WI38 (cell line): ENCODE data around the gene CHIT1.

ENCODE experiments used
- H3K4me3 ChIP-seq: 2 replicates; pipeline ENCODE4 v1.5.1; 2011; ENCODE audit warnings: low read depth, mild to moderate bottlenecking, control low read depth, low read length
- TF ChIP-seq, protein P1 (sequence below): IDR thresholded peaks from 2 replicates; pipeline ENCODE4 v1.5.1; 2012; ENCODE audit warnings: low read depth, mild to moderate bottlenecking, control low read depth, low read length

The CHIT1 gene

DNA sequence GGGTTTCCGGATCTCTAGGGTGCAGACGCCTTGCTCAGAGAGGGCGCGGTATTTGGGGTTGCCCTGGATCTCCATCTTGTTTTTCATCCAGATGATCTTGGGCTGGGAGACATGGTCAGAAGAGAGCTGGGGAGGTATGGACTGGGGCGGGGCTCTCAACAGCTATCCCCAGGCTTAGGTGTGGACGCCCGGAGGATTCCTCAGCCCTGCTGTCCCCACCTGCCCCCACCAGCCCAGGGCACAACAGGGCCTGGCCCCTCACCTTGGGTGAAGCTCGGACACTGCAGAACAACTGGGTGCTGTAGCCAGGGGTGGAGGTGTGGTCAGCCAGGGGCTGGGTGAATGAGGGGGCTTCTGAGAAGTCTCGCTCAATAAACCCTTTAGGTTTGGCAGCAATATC lies 60.5 kb downstream of the CHIT1 start:
- no peak overlapping the region for H3K4me3 ChIP-seq
- TF ChIP-seq, protein P1, sequence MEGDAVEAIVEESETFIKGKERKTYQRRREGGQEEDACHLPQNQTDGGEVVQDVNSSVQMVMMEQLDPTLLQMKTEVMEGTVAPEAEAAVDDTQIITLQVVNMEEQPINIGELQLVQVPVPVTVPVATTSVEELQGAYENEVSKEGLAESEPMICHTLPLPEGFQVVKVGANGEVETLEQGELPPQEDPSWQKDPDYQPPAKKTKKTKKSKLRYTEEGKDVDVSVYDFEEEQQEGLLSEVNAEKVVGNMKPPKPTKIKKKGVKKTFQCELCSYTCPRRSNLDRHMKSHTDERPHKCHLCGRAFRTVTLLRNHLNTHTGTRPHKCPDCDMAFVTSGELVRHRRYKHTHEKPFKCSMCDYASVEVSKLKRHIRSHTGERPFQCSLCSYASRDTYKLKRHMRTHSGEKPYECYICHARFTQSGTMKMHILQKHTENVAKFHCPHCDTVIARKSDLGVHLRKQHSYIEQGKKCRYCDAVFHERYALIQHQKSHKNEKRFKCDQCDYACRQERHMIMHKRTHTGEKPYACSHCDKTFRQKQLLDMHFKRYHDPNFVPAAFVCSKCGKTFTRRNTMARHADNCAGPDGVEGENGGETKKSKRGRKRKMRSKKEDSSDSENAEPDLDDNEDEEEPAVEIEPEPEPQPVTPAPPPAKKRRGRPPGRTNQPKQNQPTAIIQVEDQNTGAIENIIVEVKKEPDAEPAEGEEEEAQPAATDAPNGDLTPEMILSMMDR = no peak

DNA sequence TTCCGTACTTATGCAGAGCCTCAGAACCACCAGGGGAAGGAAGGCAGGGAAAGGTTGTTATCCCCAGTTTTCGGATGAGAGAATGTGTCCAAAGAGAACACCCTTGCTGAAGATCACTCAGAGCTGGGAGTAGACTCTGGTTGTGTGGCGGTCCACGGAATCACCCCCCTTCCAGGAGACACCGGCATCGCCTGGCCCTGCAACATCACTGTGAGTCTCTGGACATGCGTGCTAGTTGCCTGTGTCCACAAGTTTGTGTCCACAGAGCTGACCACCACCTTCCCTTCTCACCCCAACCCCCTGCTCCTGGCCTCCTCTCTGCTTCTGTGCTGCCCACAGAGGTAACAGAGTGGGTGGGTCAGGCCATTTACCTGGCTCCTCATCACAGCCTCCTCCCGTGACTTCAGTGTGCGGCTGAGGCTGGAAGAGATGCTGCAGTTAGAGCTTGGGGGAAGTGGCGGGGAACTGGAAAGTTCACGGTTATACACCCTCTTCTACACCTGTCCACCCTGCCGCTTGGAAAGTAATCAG lies 61.2 kb downstream of the CHIT1 start:
- no peak overlapping the region for H3K4me3 ChIP-seq
- TF ChIP-seq, protein P1 = no peak

DNA sequence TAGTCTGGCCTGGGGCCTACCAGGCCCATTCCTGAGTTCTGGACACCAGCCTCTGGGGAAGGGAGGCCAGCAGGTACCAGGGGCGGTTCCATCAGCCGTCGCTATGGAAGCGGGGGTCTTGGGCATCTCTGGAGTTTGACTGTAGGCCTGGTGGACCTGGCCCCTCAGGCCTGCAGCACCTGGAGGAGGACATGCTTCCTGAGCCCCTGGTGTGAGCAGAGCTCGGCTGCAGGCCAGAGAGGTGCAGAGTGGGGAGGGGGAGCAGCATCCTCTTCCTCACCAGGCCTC lies 61.6 kb downstream of the CHIT1 start:
- no peak overlapping the region for H3K4me3 ChIP-seq
- TF ChIP-seq, protein P1 = no peak

DNA sequence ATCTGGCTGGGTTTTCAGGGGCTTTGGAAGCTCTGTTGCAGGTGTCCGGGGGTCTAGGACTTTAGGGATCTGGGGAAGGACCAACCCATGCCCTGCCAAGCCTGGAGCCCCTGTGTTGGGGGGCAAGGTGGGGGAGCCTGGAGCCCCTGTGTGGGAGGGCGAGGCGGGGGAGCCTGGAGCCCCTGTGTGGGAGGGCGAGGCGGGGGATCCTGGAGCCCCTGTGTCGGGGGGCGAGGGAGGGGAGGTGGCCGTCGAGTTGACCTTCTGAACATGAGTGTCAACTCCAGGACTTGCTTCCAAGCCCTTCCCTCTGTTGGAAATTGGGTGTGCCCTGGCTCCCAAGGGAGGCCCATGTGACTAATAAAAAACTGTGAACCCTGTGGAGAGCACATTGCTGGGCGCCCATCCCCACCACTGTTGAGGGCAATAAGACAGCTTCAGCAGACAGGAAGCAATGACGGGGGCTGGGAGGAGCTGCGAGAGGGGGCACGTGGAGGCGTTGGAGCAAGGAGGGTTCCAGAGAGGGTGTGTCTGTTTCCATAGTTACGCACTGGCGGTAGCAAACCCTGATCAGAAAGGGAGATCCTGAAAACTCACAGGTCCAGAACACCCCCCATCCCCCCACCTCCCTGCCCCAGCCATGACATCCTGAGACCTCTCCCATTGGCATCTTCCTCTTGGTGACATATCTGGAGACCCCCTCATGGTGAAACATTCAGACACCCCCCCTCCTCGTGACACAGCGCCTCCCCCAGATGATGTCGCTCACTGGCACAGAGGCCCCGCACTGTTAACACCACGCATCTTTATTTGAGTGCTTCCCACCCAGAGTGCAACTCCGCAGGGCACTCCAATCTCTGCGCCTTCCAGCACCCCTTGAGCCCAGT lies 62.2 kb downstream of the CHIT1 start:
- TF ChIP-seq, protein P1 = no peak
- H3K4me3 ChIP-seq = no peak overlapping the region

DNA sequence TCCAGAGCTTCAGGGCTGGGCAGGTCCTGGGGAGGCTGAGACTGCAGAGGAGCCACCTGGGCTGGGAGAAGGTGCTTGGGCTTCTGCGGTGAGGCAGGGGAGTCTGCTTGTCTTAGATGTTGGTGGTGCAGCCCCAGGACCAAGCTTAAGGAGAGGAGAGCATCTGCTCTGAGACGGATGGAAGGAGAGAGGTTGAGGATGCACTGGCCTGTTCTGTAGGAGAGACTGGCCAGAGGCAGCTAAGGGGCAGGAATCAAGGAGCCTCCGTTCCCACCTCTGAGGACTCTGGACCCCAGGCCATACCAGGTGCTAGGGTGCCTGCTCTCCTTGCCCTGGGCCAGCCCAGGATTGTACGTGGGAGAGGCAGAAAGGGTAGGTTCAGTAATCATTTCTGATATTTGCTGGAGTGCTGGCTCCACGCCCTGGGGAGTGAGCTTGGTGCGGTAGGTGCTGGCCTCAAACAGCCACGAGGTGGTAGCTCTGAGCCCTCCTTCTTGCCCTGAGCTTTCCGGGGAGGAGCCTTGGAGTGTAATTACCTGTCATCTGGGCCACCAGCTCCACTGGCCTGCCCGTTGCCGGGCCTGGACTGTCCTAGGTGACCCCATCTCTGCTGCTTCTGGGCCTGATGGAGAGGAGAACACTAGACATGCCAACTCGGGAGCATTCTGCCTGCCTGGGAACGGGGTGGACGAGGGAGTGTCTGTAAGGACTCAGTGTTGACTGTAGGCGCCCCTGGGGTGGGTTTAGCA lies 63.1 kb downstream of the CHIT1 start:
- TF ChIP-seq, protein P1 = no peak
- no peak overlapping the region for H3K4me3 ChIP-seq
